EH (cell line): Measurements from ENCODE around the gene S100B.

Experiments
- DNase-seq: peaks from one replicate; pipeline ENCODE4 v3.0.0-alpha.2; 2015; ENCODE audit warnings: low read depth

S100B gene

DNA sequence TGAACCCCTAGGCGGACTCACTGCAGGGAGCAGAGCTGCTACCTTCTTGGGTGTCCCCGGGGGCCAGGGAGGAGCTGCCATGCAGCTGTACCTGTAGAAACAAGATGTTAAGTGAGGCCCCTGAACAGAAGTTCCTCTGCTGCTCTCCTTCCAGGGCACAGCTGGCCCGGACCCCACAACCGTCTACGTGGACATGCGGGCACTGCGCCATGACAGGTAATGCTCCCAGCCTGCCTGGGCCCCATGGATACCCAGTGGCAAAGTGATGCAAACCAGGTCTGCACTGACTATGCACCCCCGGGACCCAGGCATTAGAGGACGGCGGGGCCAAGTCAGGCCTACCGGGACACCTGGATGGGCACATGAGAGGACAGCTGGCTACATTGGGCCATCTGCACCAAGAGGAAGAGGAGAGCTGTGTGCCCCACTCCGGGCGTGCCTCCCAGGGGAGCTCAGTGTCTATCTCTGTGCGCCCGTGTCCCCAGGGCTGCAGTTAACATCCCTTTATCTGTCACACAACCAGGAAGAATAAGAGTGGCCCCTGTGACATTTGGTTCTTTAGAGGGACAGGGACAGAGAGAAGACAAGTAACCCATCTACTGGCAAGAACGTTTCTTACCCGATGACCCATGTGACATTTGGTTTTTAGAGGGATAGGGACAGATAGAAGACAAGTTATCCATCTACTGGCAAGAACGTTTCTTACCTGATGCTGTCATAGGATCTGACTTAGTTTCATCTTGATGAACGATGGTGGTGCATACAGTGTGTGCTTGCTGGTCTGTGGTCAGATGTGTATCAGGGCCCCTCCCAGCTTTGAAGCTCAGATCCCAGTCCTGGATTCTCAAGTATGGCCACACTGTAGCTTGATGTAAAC, 44.1 kb downstream of the S100B start:
- DNase-seq = no peak

DNA sequence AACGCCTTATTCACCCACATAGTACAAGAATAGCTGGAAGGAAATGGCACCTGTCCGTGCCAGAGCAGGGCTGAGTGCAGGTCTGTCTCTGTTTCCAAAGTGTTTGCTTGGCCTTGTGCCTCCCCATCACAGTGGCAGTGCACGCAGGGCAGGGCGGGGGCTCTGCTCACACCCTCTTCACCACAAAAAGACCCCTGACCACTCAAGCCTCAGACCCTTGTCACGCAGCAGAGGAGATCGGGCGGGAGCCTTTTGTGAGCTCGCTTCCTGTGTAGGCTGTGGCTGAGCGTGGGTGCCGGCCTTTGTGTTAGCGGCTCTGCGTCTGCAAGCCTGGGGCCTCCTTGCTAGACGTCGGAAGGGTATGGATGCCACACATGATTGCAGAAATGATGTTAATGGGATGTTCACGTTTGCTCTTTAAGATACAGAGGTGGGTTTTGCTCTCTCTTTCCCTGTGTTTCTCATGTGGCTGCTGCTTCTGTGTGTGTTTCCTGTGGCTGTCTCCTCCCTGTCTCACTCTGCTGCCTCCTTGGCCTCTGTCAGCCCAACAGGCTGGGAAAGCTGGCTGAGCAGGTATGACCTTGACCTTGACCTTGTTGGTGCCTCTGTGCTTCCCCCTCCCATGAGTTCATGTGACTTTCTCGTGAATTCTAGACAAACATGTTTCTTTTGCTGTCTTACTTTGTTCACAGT, 45.4 kb downstream of the S100B start:
- DNase-seq = no peak

DNA sequence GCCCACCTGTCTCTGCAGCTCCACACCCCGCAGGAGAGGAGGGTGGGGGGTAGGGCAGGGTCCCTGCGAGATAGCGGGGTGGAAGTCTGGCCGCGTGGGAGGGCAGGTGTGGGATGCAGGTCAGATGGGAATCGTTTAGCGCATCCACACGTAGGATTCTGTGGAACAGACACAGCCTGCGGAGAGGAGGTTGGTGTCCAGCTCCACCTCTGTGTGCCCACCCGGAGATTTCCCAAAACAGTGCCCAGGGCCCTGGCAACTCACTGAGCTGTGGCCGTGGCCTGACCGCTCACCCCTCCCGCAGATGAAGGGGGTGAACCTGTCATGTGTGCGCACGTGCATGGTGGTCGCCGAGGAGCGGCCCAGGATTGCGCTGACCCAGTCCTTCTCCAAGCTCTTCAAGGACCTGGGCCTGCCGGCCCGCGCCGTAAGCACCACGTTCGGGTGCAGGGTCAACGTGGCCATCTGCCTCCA, 46.9 kb downstream of the S100B start:
- no peak for DNase-seq

DNA sequence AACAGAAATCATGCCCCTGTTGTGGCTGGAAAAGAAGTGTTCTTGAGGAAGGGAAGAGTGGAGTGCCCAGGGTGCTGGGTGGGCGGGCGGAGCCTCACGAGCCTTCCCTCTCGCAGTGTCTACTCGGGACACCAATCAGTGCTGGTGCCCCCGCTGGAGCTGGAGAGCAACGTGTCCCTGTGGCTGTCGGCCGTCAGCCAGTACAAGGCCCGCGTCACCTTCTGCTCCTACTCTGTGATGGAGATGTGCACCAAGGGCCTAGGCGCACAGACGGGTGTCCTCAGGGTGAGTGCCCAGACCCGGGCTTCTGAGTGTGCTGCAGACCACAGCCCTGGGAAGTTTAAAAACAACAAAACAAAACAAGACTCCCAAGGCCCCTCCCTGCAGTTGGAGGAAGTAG, 47.4 kb downstream of the S100B start:
- no peak for DNase-seq

DNA sequence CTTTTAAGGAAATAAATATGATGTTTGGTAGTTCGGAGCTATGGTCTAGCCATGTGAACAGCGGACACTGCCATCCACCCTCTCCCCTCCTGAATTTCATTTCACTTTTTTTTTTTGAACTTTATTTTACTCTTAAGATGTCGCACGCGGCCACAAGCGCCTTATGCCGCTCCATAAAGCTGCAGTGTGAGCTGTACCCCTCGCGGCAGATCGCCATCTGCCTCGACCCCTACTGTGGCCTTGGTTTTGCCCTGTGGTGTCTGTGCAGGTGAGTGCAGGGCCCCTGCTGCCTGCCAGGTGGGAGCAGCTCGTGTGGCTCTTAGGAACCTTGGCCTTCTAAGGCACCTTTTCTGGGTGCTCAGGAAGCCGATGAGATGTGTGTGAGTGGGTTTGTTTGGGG, 48.1 kb downstream of the S100B start:
- no peak for DNase-seq

DNA sequence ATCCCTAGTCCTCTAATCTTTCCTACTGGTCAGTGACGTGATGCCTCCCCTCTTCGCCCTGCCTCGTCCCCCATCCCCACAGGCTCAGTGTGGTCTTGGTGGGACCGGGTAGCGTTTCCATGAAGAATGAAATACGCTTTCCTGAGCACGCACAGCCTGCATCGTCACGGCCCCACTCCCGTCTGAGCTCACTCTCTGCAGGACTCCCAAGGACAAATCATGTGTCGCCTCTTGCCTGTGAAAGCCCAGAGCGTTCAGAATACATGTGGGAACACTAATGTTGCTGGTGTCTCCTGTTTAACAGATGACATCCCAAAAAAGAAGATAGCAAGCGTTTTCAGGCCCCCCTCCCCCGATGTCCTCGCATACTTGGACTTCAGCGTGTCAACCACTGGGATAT, 49.2 kb downstream of the S100B start:
- no peak for DNase-seq

DNA sequence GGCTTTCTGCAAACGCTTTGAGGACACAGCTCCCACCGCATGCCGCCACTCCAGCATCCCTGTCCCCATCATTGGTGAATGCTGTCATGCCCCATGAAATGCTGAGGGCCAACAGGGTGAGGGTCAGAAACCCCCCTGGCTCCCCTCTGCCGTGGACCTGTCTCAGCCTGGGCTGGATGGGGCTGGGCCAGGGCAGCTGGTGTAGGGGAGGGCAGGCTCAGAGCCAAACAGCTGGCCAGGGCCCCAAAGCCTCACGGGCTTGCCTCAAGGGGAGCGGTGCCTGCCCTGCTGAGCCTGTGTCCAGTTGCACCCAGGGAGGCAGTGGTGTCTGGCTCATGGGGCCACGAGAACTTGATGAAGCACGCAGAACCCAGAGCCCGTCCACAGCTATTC, 49.7 kb downstream of the S100B start:
- no peak for DNase-seq

DNA sequence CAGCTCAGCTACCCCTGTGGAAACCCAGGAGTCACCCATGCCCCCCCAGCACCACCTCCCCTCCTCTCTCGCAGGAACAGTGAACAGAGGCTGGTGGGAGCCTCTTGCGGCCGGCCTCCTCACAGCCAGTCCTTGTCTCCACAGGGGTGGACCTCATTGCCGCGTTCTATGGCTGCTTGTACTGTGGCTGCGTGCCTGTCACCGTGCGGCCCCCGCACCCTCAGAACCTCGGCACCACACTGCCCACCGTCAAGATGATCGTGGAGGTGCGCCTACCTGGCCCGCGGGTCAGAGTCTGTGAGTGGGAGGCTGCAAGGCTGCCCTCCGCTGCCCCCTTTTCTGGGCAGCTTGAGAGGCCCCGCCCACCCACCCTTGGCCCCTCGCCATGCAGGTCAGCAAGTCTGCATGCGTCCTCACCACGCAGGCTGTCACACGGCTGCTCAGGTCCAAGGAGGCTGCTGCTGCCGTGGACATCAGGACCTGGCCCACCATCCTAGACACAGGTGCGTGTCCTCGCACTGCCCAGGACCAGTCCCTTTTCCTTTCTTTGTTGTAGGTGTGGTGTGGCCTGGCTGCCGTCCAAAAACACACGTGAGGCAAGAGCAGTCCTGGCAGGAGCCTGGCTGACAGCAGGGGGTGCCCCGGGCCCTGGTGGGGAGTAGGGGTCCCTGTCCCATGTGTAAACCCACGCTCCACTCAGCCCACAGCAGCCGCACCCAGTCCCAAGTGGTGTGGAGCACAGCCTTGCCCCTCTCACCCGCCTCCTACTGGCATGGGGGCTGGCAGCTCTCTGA, 50.3 kb downstream of the S100B start:
- no peak for DNase-seq

DNA sequence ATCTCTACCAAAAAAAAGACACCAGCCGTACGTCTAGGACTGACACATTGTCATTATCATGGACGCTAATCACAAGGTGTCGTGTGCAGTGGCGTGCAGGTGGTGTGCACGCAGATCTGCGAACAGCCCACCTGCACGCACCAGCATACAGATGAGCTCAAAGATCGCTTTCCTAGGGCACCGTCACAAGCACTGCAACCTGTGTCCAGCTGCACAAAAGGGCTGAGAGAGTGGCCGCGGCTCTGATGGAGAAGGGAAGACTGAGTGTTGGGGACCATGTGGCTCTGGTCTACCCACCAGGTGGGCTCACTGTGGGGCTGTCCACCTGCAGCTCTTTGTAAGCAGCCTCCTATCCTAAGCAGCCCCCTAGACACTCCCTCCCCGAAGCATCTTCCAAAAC, 50.9 kb downstream of the S100B start:
- no peak for DNase-seq

DNA sequence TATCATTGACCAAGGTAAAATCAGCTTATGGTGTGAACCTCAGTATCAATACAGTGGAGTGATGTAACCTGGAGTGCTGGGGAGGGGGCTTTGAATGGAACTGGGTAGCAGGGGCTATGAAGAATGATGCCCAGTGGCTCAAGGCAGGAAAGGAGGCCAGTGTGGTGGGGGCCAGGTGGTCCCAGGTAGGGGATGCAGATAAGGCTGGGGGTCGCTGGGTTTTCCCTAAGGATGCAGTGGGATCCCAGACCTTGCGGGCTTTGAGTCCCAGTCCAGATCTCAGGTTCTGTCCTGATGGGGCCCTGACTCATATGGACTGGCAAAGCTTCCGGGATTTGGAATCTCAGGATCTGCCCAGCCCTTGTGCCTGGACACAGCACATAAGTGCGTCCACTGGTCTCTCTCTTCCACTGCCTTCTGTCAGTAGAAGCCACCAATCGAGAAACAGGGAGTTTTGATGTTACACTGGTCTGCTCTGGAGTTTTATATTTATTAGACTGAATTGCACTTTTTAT, 52.0 kb downstream of the S100B start:
- no peak for DNase-seq

DNA sequence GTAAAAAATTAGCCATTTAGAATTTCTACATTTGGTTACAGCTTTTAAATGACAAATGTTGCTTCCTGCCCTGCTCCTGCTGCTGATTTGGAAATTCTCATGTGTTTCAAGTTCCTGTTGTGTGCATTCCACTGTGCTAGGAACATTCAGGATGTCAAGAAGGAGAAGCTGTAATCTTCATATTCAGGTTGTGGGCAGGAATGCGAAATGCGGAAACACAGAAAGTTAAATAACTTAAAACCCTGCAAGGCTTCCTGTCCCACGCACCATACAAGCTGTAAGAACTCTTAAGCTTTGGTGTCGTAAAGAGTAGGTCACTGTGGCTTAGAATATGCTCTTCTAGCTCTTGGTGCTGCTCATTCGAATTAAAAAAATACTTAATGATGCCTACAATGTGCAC, 52.6 kb downstream of the S100B start:
- DNase-seq = no peak

DNA sequence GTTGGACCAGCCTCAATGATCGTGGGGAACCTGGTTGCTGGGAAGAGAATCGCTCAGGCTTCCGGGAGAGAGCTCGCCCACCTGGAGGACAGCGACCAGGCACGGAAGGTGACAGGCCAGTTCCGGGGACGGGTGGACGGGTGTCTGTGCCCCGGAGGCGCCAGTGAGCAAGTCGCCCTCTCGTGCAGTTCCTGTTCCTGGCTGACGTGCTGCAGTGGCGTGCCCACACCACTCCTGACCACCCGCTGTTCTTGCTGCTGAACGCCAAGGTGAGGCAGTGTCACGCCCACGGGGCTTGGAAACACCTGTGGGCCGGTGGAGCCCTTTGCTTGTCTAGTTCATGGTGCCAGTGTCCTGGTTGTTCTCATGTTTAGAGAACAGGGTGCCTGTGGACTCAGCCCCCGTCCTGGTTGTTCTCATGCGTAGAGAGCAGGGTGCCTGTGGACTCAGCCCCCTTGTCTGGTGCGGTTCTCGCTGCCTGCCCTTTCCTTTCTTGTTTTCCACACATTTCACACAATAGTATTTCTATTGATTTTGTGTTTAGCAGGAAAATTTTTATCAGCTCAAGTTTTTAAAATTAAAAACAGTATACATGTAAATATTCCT, 53.1 kb downstream of the S100B start:
- DNase-seq = no peak

DNA sequence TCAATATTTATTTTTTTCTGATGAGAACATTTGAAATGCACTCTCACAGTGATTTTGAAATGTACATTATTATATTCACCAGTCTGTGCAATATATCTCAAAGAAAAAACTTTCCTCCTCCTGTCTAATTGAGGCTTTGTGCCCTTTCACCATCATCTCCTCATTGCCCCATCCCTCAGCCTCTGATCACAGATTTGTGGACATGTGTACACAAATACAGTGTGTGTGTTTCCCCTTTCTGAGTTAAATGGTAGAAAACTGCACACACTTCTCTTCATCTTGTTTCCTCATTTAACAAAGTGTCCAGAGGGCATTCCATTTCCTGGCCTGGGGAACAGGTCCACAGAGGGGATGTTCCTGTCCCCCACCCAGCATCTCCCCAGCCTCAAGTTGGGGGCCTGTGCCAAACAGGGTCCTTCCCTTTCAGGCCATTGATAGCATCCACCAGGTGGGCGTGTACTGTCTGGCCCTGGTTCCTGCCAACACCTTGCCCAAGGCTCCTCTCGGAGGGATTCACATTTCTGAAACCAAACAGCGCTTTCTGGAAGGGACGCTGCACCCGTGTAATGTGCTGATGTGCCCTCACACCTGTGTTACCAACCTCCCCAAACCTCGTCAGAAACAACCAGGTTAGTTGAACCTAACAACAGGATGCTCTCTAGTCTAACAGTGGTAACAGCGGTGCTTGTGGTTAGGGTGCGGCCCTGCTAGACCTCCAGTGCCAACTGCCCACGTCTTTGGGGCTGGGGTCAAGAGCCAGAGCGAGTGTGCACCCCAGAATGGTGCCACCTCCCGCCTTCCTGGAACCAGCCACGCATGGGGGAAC, 54.6 kb downstream of the S100B start:
- DNase-seq = no peak

DNA sequence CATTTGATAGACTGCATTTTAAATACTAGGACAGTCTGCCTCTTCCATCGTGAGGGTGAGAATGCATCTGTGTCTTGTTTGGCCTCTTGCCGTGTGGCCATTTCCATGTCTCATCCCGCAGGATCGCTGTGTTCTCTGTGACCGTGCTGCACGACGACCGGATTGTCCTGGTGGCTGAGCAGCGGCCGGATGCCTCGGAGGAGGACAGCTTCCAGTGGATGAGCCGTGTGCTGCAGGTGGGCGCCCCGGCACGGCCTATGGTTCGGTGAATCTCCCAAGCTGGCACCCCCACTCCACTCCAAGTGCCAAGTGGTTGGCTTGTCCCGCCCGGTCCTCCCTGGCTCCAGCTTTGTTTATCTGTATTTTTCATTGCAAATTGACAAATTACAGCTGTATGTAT, 55.2 kb downstream of the S100B start:
- DNase-seq = no peak
